HEK293 (cell line): Measurements from ENCODE around the gene BRPF1.

Experiments
- CTCF ChIA-PET: fragments of 350-600 bp; formaldehyde crosslinking; extraction: SDS; loops from one replicate; lab custom pipeline; 2021; ENCODE audit warnings: antibody characterized with exemption; lab: Yijun Ruan, JAX
- POLR2A ChIA-PET: fragments of 300-600 bp; formaldehyde crosslinking; extraction: SDS; loops from one replicate; lab custom pipeline; 2020; ENCODE audit warnings: antibody characterized with exemption, inconsistent platforms; lab: Yijun Ruan, JAX
- H3K27ac ChIP-seq: fragments of 200-500 bp; sonication (Bioruptor generic); 2 replicates; pipeline ENCODE4 v1.5.1; 2014; ENCODE audit warnings: low read depth, low read length, control low read depth, inconsistent platforms; ENCODE audit errors: extremely low read depth
- H3K36me3 ChIP-seq, 2 experiments: fragments of 200-500 bp in 1 of 2; sonication (Bioruptor generic) in 1 of 2; 1 replicate in 1 of 2; 2 replicates in 1 of 2; pipeline ENCODE4 v1.5.1; 2014 to 2017; ENCODE audit warnings: inconsistent platforms in 2 of 2, low read length in 2 of 2; ENCODE audit not compliant: control insufficient read depth in 2 of 2, insufficient read depth in 1 of 2
- H3K4me1 ChIP-seq: fragments of 200-500 bp; sonication (Bioruptor generic); 2 replicates; pipeline ENCODE4 v1.5.1; 2014; ENCODE audit warnings: mild to moderate bottlenecking, low read length, inconsistent platforms; ENCODE audit not compliant: control insufficient read depth, insufficient read depth
- H3K4me3 ChIP-seq: 2 replicates; pipeline ENCODE4 v1.5.1; 2011; ENCODE audit warnings: low read depth, mild to moderate bottlenecking, control low read depth, low read length, moderate library complexity
- H3K9me3 ChIP-seq: fragments of 200-500 bp; sonication (Bioruptor generic); 2 replicates; pipeline ENCODE4 v1.5.1; 2014; ENCODE audit warnings: low read depth, low read length, inconsistent platforms; ENCODE audit not compliant: control insufficient read depth, insufficient read depth
- OSR2 ChIP-seq: fragments of 450-650 bp; formaldehyde crosslinking; IDR thresholded peaks from 2 replicates; pipeline ENCODE4 v1.5.1; 2016; ENCODE audit warnings: missing biosample characterization, missing genetic modification characterization
- SCRT1 ChIP-seq: fragments of 450-650 bp; formaldehyde crosslinking; IDR thresholded peaks from 2 replicates; pipeline ENCODE4 v1.5.1; 2016; ENCODE audit warnings: missing biosample characterization, missing genetic modification characterization, borderline replicate concordance
- SP2 ChIP-seq: fragments of 450-650 bp; formaldehyde crosslinking; IDR thresholded peaks from 2 replicates; pipeline ENCODE4 v1.5.1; 2016; ENCODE audit warnings: missing biosample characterization, missing genetic modification characterization
- YY2 ChIP-seq: fragments of 450-650 bp; formaldehyde crosslinking; IDR thresholded peaks from 2 replicates; pipeline ENCODE4 v1.5.1; 2016; ENCODE audit warnings: missing biosample characterization, missing genetic modification characterization
- ZNF10 ChIP-seq: fragments of 450-650 bp; formaldehyde crosslinking; IDR thresholded peaks from 2 replicates; pipeline ENCODE4 v1.5.1; 2017; ENCODE audit warnings: missing biosample characterization, missing genetic modification characterization
- ZNF221 ChIP-seq: fragments of 450-650 bp; formaldehyde crosslinking; IDR thresholded peaks from 2 replicates; pipeline ENCODE4 v1.5.1; 2017; ENCODE audit warnings: missing biosample characterization, missing genetic modification characterization, borderline replicate concordance
- ZNF544 ChIP-seq: fragments of 450-650 bp; formaldehyde crosslinking; IDR thresholded peaks from 2 replicates; pipeline ENCODE4 v1.5.0; 2017; ENCODE audit warnings: missing biosample characterization, missing genetic modification characterization
- ZNF660 ChIP-seq: fragments of 450-650 bp; IDR thresholded peaks from 2 replicates; pipeline ENCODE4 v1.5.1; 2018; ENCODE audit warnings: missing biosample characterization, mild to moderate bottlenecking, missing genetic modification characterization
- ZNF677 ChIP-seq: fragments of 450-650 bp; IDR thresholded peaks from 2 replicates; pipeline ENCODE4 v1.5.0; 2018; ENCODE audit warnings: missing biosample characterization, mild to moderate bottlenecking, missing genetic modification characterization, moderate library complexity
- TF ChIP-seq, protein P1 (sequence below): fragments of 450-650 bp; formaldehyde crosslinking; IDR thresholded peaks from 2 replicates; pipeline ENCODE4 v1.5.1; 2016; ENCODE audit warnings: missing biosample characterization, missing genetic modification characterization
- TF ChIP-seq, protein P2 (sequence below): fragments of 450-650 bp; formaldehyde crosslinking; IDR thresholded peaks from 2 replicates; pipeline ENCODE4 v1.5.1; 2017; ENCODE audit warnings: missing biosample characterization, missing genetic modification characterization

Gene BRPF1

DNA sequence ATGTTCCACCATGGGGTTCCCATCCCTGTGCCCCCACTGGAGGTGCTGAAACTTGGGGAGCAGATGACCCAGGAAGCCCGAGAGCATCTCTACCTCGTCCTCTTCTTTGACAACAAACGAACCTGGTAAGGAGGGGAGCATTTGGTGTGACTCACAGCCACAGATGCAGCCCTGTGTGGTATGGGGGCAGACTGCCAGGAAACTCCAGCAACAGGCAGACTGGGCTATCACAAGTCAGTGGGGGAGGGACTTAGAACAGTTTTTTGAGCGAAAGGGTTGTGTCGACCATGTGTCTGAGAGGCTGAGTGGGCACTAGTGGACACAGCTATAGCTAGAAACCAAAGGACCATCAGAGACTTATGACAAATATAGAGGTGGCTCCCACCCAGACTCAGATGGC, 14.8 kb downstream of the BRPF1 start (continued):
- TF ChIP-seq, protein P1, sequence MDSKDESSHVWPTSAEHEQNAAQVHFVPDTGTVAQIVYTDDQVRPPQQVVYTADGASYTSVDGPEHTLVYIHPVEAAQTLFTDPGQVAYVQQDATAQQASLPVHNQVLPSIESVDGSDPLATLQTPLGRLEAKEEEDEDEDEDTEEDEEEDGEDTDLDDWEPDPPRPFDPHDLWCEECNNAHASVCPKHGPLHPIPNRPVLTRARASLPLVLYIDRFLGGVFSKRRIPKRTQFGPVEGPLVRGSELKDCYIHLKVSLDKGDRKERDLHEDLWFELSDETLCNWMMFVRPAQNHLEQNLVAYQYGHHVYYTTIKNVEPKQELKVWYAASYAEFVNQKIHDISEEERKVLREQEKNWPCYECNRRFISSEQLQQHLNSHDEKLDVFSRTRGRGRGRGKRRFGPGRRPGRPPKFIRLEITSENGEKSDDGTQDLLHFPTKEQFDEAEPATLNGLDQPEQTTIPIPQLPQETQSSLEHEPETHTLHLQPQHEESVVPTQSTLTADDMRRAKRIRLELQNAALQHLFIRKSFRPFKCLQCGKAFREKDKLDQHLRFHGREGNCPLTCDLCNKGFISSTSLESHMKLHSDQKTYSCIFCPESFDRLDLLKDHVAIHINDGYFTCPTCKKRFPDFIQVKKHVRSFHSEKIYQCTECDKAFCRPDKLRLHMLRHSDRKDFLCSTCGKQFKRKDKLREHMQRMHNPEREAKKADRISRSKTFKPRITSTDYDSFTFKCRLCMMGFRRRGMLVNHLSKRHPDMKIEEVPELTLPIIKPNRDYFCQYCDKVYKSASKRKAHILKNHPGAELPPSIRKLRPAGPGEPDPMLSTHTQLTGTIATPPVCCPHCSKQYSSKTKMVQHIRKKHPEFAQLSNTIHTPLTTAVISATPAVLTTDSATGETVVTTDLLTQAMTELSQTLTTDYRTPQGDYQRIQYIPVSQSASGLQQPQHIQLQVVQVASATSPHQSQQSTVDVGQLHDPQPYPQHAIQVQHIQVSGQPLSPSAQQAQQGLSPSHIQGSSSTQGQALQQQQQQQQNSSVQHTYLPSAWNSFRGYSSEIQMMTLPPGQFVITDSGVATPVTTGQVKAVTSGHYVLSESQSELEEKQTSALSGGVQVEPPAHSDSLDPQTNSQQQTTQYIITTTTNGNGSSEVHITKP (tag by site-specific recombination): peak; percentile 81
- peak; percentile 46; the same call in 1 of the 2 replicates for TF ChIP-seq ZNF660 (tag by site-specific recombination)
- TF ChIP-seq SP2 (tag by site-specific recombination): 0 out of 2 replicates have a peak, but pooled peaks have one; percentile 17
- TF ChIP-seq, protein P2, sequence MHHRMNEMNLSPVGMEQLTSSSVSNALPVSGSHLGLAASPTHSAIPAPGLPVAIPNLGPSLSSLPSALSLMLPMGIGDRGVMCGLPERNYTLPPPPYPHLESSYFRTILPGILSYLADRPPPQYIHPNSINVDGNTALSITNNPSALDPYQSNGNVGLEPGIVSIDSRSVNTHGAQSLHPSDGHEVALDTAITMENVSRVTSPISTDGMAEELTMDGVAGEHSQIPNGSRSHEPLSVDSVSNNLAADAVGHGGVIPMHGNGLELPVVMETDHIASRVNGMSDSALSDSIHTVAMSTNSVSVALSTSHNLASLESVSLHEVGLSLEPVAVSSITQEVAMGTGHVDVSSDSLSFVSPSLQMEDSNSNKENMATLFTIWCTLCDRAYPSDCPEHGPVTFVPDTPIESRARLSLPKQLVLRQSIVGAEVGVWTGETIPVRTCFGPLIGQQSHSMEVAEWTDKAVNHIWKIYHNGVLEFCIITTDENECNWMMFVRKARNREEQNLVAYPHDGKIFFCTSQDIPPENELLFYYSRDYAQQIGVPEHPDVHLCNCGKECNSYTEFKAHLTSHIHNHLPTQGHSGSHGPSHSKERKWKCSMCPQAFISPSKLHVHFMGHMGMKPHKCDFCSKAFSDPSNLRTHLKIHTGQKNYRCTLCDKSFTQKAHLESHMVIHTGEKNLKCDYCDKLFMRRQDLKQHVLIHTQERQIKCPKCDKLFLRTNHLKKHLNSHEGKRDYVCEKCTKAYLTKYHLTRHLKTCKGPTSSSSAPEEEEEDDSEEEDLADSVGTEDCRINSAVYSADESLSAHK (tag by site-specific recombination): no peak
- peak; percentile 48; the same call in 1 of the 2 replicates for TF ChIP-seq SCRT1 (tag by site-specific recombination)

DNA sequence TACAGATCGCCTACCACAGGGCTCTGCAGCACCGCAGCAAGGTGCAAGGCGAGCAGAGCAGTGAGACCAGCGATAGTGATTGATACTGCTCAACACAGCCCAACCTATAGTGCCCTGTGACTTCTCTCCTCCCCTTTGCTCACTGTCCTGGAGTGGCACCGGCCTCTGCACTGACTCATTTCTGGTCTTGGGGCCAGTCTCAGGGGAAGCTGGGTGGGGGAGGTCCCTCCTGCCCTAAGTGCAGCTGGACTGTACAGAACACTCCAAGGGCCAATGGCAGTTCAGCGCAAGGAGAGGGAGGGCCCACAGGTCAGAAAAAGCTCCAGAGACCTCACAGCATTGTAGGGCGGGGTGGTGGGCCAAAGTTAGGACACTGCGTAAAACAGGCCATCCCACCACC, 15.7 kb downstream of the BRPF1 start:
- Histone ChIP-seq H3K36me3 (peaks cover 3 to 84% of the 10 kb centered on the region in 2 experiments), H3K27ac (no peak overlapping the region), H3K9me3 (no peaks in the 10 kb centered on the region), H3K4me1 (0 out of 2 replicates have a peak, but pooled peaks cover 2% of the 10 kb centered on the region), H3K4me3 (no peak overlapping the region)
- ChIA-PET POLR2A (interaction anchor here (1.8 kb wide), 1 partner anchor 12 kb away, joined by 5 read pairs; no protein-coding TSS in a partner anchor), CTCF (interaction anchor here (0.6 kb wide), 1 partner anchor 27 kb away, joined by 3 read pairs; no protein-coding TSS in a partner anchor)
- TF ChIP-seq ZNF544 (tag by site-specific recombination) (no peak), ZNF10 (tag by site-specific recombination) (no peak), ZNF677 (tag by site-specific recombination) (no peak), ZNF221 (tag by site-specific recombination) (no peak)
- TF ChIP-seq, protein P1 (tag by site-specific recombination): no peak

DNA sequence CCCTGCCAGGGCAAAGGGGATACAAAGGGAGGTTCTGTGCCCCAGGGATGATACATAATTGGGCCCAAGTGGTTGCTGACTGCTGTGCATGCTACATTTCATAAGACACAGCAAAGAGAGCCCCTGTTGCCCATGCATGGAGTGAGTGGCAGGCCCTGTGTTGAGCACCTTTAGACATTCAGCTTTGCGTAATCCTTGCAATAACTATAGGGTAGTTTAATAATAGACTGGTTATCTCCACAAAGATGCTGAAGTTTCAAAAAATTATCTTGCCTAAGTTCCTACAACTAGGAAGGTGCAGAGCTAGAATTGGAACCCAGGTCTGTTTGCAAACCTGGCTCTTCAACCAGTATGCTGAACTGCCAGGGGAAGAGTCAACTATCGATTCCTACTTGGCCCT, 16.5 kb downstream of the BRPF1 start:
- H3K9me3 ChIP-seq: no peaks in the 10 kb centered on the region
- peaks cover 0 to 84% of the 10 kb centered on the region in 2 experiments; a peak in 2 of 3 replicates for H3K36me3 ChIP-seq
- TF ChIP-seq YY2 (tag by site-specific recombination): no peak
- TF ChIP-seq OSR2: no peak
- H3K4me3 ChIP-seq: no peak overlapping the region
- 0 out of 2 replicates have a peak, but pooled peaks cover 2% of the 10 kb centered on the region for H3K4me1 ChIP-seq
- H3K27ac ChIP-seq: no peak overlapping the region
- ChIA-PET CTCF (no interaction called here), POLR2A (interaction anchor here (2.5 to 2.7 kb wide), 2 partner anchors 16 to 45 kb away, joined by 16 to 47 read pairs; partner anchors contain the start of genes ARPC4, BRPF1 and TADA3)
